Head of caudate nucleus (tissue), 42 donors: ENCODE measurements around the gene PIP4K2A.
A peak's percentile ranks its signal among the peaks of the same experiment; 100 is the strongest.

Source experiments
- DNase-seq, 42 donors: peaks; one replicate each; pipeline versions ENCODE4 v3.0.0 to v3.0.0-alpha.2; 2020 to 2021; ENCODE audit warnings: mixed read lengths in 7 of 42
- intact Hi-C: fragments of 100-400 bp; cut with DNase I; formaldehyde crosslinking; loops from one replicate; pipeline ENCODE4 v1.15.0; 2022

Gene PIP4K2A

DNA sequence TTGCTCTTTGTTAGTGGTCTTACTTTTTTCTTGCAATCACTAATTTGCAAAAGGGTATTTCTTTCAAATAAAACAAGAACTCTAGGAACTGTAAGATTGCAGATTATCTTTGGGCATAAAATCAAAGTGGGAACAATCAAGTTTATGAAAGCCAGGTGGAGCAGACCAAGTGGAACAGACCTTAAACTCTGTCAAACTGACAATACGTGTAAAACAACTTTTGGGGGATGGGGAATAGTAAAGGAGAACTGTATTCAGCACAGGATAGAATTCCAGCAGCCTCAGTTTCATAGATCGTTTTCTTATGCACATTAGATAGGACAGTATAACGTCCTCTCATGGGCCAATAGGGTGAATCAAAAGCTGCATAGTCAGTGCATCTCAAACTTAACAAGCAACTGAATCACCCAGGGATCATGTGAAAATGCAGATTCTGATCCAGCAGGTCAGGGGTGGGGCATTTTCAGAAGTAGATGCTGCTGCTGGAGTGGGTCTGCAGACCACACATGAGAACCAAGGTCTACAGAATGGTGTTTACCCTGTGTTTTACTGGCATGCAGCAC is 120.7 kb downstream of the PIP4K2A start:
- intact Hi-C loops: no loop called here

DNA sequence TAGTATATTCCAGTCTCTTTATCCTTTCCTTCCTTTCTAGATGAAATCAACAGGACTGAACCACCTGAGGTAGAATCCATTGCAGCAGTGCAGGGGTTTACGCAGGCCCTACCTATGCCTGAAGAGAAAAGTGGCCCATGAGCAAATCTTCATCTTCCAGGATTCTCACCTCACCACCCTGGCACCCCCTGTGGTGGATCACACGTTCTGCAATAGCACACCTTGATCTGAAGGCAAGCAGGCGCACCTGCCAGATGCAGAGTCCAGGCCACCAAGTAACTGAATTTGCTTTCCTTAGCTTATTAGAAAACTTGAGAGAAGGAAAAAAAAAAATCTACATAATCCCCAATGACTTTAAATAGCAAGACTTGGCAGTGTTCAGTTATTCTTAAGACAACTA is 121.4 kb downstream of the PIP4K2A start:
- DNase-seq: peak in 1 of 42 donors; percentile 30
- intact Hi-C loops: no loop called here

More for the DNA sequence above, 120.7 kb downstream of the PIP4K2A start:
- DNase-seq: peak in 1 of 42 donors; percentile 24

DNA sequence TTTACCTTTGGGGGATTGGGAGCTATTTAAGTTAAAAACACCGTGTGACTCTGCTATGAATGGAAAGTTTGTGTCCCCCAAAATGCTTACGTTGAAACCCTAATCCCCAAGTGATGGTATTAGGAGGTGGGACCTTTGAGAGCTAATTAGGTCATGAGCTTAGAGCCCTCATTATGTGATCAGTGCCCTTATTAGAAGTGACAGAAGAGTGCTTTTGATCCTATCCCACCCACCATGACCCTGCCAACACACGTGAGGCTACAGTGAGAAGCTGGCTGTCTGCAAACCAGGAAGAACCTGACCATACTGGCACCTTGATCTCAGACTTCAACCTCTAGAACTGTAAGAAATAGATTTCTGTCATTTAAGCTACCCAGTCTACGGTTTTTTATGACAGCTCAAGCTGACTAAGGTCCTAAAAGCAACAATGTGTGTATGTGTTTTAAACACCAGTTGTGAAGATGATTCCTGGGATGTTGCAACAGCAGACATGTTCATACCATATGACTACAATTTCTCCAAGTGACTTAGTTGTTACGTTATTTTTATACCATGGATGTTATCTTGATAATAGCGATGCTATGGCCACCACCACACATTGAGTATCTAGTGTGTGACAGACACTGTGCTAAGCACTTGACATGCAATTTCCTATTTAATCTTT is 124.4 kb downstream of the PIP4K2A start:
- intact Hi-C loops: no loop called here
- no peak for DNase-seq

DNA sequence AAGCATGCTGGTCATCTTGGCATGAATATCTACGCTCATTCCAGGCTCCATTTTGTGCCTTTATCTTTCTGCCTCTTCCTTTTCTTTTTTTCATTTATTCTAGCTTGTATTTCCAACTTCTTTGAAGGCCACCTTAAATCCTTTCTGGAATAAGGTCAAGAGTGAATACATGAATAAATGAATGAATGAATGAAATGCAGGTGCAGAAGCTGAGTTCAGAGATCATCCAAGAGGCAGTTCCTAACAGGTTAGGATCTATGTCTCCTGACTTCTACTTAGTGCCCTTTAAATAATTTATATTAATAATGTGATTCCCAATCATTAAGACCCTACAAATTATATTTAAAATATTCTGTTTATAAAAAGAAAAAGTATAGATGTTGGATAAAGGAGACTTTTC is 125.9 kb downstream of the PIP4K2A start:
- intact Hi-C loops: no loop called here

DNA sequence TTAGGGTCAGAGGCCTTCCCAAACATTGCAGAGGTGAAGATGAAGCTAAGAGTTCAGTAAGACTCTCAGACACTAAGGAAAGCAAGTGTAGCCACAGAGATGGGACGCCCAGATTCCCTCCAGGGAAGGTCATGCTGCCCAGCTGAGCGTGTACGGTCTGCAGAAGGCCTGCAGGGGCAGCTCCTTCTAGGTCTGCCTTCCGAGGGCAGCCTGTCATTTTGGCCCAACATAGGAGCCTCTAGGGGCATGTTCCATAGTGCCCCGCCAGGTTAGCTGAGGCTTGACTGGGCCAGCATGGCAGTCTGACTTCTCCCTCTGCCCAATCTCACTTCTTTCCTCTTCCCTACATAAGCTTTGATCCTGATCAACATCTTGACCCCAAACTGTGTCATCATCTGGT is 130.7 kb downstream of the PIP4K2A start:
- intact Hi-C loops: no loop called here
- no peak for DNase-seq

More for the DNA sequence above, 125.9 kb downstream of the PIP4K2A start:
- DNase-seq: no peak

DNA sequence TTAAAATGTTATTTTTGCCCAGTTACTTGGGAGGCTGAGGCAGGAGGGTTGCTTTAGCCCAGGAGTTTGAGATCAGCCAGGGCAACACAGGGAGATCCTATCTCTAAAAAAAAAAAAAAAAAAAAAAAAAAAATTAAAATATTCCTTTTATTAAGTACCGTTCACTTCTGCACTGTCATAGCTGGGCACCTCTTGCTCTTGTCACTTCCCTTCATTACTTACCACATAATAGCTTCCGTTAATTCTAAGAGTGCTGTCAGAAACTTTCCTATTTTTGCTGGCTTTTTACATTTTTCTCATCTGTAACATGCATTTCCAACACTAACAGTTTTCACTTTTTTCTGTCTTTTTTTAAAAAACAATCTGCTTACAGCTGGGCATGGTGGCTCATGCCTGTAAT is 132.9 kb downstream of the PIP4K2A start:
- intact Hi-C loops: no loop called here
- peak in 1 of 42 donors; percentile 31 for DNase-seq

DNA sequence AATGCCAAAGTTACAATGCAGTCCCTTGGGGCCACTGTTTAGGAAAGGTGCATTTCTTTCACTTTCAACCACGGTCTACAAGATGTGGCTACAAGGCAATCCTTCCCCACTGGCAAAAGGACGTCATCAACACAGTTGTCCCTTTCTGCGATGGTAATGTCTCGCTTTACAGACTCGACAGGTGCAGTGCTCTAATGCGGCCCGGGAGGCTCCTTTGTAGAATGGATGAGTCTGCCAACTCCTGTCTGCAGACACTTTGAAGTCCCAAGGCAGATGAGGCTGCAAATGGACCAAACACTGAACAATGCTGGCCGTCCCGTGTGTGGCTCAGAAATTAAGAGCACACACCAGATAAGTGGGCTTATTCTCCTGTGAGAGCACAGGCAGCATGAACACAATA is 133.7 kb downstream of the PIP4K2A start:
- intact Hi-C loops: no loop called here
- peak in 1 of 42 donors; percentile 34 for DNase-seq

DNA sequence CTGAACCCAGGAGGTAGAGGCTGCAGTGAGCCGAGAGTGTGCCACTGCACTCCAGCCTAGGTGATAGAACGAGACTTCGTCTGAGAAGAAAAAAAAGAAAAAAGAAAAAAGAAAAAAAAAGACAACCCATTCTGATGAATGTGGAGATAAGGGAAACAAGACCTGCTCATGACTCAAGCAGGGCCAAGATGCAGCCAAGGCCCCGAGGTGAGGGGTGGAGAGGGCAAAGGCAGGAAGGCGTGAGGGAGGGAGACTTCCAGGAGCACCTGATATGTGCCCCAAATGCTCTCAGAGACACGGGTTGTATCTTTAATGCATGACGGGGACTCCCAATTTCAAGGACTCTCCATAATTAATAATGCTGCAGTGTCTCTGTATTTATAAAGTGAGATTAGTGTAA is 134.6 kb downstream of the PIP4K2A start:
- intact Hi-C loops: no loop called here
- DNase-seq: peak in 1 of 42 donors; percentile 37

DNA sequence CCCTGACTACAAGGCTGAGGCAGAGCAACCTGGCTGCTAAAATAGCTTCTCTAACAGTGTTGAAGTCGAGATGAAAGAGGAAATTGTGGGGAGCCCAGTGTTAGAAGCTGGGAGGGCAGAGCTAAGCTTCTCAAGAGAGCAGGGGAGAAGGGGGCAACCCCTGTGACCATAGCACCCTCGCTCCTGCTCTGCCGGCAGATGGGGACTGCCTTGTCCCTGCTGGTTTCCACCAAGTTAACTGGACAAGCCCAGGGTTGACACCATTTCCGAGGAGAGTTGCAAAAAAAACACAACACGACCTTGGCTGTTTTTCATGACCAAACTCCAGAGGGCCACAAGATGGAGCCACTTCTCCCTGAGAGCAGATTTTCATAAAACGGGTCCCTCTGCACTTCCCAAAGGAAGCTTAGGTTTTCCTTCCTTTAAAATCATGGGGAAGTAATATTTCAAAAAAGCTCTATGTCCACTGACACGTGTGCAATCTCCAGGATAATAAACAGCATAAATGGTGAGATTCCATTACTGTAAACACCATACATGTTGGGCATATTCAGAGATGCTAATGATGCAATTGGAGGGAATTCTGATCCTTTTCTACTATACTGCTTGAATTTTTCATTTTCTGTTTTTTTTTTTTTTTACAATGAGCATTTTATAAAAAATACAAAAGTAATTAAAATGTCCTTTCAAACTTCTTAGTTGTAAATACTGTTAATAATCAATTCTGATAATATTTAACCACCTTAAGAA is 140.4 kb downstream of the PIP4K2A start:
- intact Hi-C loops: no loop called here
- DNase-seq: peak in 11 of 42 donors; percentile 14 to 68 (median 37)

DNA sequence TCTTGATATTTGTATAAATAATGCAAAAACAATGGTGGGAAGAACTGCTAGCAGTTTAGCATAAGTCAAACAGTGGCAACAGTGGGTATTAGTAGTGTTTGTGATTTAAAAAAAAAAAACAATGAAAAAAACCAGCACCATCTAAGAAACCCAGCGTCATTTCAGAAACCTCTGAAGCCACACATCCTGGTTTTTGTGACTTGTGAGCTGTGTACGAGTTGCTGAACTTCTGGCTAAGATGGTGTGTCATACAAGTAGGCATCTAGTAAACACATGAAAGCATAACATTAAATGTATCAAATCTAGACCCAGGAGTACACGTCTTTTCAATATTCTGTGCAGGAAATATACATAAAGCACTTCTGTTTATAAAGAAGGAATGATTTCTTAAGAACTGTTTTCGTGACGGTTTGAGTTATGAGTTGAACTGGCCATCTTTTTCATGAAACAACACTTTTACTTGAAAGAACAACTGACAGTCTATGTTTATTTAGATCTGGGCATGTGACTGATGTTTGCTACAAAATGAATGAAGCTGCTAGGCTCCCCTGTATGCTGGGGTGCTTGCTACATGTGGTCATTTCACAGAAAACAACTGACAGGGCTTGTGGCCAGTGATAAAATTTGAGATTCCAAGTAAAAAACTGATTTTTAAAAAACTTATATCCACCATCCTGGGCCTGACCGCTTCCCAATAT is 143.5 kb downstream of the PIP4K2A start:
- intact Hi-C loops: no loop called here
- no peak for DNase-seq

DNA sequence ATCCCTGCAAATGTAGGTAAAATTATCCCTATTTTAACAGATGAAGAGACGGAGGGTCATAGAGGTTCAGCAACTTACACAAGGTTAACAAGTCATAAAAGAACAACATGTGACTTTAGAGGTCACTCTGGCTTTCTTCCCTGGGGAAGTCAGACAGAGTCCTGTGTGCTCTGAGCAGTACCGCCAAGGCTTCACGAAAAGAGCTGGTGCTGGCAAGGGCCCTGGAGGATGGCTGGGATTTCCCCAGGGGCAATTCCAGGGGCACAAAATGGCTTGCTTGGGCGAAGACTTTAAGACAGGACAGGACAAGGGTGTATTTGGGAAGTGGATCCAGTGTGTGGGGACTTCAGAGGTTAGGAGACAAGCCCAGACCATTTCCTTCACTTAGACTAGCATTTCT is 144.1 kb downstream of the PIP4K2A start:
- no peak for DNase-seq
- intact Hi-C loops: no loop called here

DNA sequence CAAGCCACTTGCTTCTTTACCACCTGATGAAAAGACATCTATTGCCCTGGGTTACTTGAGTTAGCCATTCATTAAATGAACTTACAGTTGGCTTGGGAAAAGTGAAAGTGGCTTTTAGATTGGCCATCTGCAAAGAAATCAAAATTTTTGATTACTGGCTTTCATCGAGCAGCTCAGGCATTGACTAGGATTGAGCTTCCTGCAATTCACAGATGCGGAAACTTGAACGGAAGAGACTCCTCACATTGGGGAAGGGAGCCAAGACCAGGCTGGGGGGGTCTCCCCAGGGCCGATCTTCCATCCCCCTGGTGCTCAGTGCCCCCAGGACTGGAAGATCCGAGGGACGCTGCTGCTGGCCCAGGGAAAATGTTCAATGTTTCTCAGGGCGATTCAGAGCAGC is 145.4 kb downstream of the PIP4K2A start:
- intact Hi-C loops: no loop called here
- DNase-seq: peak in 1 of 42 donors; percentile 32

DNA sequence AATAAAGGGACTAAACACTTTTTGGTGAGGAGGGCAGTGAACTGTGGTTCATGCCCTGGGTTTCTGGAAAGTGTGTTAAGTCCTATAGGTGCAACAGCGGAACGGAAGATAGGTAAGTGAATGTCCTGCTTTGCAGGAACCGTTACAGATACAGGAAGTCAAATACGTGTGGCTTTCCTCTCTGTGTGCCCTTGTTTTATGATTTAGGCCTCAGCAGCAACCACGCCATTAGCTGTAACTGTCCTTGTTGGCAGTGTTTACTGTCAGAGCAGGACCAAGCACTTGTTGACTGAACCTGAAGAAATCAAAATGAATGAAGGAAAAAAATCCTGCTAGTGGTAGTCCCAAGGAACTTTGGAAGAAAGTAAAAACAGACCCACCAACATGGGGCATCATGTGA is 150.3 kb downstream of the PIP4K2A start:
- intact Hi-C loops: no loop called here
- no peak for DNase-seq

DNA sequence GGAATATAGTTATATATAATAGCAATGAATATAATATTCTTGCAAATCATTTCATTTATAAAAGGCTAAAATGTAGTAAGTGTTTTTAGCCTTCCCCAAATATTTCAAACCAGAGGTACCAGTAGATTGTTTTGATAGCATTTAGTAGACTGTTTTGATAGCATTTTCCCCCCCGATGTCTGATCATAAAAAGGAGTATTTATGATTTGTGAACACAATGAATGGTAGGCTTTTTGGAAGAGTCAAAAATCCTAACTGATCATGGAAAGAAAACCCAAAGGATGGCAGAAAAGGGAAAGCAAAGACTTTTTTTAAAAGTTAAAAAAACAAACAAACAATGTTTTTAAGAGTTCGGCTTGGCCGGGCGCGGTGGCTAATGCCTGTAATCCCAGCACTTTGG is 152.5 kb downstream of the PIP4K2A start:
- intact Hi-C loops: no loop called here
- peak in 1 of 42 donors; percentile 37 for DNase-seq

DNA sequence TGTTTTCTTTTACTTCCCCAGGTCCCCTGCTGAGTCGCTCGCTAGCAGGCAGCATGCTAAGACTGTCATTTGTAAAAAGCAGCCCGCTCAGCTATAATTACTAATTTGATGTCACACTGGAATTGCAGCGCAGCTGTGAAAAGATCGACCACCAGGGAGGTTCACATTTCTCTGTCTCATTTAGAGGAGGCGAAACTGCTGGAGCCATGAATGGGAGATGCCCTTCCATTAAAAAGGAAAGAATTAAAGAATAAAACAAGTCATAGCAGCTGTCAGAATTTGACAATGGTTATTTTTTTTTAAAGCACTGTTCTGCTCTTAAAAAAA is 153.5 kb downstream of the PIP4K2A start:
- peak in 1 of 42 donors; percentile 41 for DNase-seq
- intact Hi-C loops: no loop called here

DNA sequence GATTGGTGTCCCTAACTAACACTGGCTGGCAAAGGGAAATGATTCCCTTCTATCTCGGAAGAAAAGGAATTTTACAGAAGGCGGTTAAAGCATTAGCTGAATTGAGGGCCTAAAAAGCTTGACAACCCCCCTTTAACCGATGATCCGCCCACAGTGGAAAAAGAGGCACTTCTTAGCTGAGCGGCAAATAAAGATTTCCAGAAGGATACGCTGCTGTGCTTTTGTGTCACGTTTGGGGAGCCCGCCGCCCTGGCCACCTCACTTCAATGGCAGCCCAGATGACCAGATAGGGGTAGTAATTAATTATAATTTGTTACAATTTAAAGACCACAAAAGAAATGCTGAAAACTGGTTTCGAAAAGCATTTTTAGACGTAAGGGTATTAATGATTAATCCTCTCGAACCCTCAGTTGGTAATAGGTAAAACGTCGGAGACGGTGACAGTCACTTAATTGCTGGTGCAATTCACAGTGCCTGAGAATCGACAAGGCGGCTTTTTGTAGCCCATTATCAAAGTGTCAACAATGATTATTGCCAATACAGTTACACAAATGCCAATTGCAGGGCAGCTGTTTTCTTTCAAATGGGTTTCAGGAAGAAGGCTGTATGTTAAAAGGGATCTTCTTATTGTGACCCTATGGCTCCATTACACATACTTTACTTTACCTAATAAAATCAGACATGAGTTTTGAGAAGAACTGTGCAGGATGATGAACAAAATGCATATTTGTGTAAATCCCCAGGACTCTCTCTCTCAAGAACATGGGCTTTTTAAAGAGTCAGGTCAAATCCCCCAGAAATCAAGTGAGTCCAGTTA is 154.1 kb downstream of the PIP4K2A start:
- intact Hi-C loops: no loop called here
- peak in 1 of 42 donors; percentile 39 for DNase-seq

DNA sequence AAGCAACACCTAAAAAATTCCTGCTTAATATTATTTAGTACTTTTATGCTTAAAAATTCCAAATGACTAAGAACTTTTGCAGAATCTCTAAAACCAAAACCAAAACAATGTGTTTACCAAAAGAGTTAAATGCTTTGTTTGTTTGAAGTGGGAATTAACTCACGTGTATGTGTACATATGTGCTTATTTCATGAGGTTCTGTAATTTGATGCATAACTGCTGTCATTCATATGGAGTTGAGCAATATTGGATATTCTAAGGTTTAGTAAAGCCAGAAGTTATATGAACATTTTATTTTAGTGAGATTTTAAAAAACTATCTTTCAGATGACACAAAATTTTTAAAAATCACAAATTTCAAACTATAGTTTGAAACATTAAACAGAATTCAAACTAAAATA is 157.1 kb downstream of the PIP4K2A start:
- intact Hi-C loops: no loop called here
- no peak for DNase-seq

DNA sequence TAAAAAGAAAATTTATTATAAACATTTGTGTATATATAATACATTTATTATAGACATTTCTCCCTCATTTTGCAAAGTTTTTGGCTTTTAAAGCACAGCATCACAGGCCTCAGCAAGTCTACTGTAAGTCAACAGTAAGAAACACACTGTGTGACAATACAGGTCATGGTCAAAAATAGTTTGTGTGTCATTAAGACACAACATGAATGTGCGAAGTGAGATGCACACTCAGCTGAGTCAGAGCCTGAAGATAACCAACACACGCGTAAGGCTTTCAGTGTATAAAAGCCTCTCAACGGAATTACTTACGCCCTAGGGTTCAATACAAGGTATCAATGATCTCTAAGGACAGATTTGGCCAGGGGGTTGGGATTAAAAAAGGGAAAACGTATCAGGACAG is 157.6 kb downstream of the PIP4K2A start:
- intact Hi-C loops: no loop called here
- DNase-seq: no peak
